EL (cell line): Measurements from ENCODE around the gene ZFYVE1.
A peak's percentile ranks its signal among the peaks of the same experiment; 100 is the strongest.
"Not testable (repeated sequence)": the region's sequence is repeated elsewhere in the genome, so short reads cannot be mapped to it uniquely, and the experiment has no call there.

Experiments
- DNase-seq: peaks from one replicate; pipeline ENCODE4 v3.0.0-alpha.2; 2016

The ZFYVE1 gene

DNA sequence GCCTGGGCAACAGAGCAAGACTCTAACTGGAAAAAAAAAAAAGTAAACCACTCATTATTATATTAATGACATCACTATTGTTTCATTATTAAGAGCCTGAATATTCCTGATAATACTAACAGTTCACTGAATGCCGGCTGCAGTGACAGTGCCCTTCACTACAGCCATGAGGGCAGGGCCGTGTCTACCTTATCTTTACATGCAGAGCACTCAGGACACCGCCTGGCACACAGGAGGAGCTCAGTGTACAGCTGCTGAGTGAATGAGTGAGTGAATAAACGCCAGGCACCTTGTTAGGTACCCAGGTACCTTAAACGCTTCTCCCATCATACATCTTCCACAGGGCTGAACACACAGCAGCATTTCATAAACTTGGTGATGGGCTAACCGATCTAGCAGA lies 23.2 kb downstream of the ZFYVE1 start:
- DNase-seq = no peak

DNA sequence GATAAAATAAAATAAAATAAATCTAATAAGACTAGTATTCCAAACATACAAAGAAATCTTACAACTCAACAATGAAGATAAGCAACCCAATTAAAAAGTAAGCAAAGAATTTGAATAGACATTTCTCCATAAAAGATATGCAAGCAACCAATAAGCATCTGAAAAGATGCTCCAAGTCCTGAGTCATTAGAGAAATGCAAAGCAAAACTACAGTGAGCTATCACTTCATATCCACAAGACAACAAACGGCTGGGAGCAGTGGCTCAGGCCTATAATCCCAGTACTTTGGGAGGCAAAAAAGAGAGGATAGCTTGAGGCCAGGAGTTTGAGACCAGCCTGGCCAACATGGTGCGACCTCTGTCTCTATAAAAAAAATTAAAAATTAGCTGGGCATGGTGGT lies 26.8 kb downstream of the ZFYVE1 start:
- no peak for DNase-seq

DNA sequence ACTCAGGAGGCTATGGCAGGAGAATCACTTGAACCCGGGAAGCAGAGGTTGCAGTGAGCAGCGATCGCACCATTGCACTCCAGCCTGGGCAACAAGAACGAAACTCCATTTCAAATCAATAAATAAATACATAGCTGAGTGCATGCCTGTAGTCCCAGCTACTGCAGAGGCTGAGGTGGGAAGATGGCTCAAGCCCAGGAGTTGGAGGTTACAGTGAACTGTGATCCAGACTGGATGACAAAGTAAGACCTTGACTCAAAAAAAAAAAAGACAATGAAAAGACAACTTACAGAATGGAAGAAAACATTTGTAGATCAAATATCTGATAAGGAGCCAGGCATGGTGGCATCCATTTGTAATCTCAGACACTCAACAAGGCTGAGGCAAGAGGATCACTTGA lies 27.6 kb downstream of the ZFYVE1 start:
- DNase-seq = no peak

DNA sequence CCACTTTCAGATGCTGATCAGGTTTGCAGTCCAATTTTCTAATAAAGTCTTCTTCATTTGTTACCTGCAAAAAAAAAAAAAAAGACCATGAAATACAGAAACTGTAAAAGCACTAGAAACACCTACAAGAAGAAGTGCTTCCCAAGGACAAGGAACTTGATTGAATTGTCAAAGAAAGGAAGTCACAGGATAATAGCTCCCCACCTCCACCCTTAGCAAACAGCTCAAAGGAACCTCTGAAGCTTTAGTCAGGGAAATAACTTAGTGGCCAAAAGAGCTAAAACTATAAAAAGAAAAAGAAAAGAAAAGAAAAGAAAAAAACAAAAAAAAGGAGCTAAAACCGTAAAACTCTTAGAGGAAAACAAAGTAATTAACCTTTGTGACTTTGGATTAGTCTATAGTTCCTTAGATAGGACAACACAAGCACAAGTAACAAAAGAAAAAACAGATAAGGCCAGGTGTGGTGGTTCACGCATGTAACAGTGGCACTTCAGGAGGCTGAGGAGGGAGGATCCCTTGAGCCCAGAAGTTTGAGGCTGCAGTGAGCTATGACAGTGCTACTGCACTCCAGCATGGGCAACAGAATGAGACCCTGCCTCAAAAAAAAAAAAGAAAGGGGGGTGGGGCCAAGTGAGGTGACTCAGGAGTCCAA lies 28.5 kb downstream of the ZFYVE1 start:
- no peak for DNase-seq

DNA sequence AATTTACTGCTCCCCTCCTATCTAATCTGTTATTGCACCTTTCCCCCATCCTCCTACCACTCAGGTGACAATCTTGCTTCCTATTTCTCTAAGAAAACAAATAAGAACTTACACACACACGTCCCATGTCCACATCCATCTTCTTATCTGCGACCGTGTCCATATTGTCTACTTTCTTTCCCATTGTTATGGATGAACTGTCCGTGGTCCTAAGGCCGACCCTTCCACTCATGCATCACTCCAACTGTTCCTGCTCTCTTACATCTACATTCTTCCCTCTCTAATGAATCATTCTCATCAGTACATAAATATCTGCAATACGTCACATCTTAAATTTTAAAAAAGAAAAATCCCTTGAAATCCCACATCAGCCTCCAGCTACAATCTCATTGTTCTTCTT lies 30.0 kb downstream of the ZFYVE1 start:
- DNase-seq = no peak

DNA sequence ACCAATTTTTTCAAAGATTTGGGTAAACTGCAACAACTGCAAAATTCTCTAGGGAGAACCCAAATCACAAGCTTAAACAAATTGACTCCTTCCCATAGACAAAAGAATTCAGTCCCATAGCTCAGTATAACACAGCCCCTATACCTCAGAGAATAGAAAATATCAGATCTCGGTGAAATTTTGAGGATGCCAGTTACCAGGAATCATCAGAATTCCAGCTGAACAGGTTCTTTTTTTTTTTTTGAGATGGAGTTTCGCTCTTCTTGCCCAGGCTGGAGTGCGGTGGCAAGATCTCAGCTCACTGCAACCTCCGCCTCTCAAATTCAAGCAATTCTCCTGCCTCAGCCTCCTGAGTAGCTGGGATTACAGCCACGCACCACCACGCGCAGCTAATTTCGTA lies 36.7 kb downstream of the ZFYVE1 start:
- no peak for DNase-seq

DNA sequence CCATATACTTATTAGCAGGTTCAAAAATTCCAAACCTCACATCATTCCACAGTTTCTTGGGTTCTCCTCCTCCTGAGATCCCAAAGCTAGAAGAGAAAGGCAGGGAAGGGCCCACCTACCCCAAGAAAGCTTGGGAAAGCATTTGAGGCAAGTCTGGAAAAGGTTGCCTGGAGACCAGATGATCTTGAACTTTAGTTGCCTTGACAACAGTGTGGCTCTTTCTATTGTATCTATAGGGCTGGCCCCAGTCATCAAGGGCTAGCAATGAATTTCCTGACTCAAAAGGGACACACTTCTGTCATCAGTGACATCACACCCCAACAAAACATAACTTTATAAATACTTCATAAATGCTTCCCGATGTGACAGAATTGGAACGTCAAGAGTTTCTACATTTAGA lies 40.0 kb downstream of the ZFYVE1 start:
- no peak for DNase-seq

DNA sequence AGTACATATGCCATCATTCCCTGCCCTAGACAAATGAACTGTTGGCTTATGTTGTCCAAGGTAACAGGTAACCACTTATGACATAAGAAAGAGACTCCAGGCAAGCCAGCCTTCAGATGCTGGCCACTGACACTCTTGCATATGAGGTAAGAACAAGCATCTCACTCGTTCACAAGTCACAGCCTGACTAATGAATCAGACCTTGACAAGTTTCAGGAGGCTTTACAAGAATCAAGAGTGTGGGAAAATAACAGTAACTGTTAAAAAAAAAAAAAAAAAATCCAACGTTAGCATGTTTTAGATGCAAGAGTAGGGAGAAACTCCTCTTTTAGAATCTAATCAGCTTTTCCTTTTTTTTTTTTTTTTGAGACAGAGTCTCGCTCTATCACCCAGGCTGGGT lies 40.7 kb downstream of the ZFYVE1 start:
- no peak for DNase-seq

DNA sequence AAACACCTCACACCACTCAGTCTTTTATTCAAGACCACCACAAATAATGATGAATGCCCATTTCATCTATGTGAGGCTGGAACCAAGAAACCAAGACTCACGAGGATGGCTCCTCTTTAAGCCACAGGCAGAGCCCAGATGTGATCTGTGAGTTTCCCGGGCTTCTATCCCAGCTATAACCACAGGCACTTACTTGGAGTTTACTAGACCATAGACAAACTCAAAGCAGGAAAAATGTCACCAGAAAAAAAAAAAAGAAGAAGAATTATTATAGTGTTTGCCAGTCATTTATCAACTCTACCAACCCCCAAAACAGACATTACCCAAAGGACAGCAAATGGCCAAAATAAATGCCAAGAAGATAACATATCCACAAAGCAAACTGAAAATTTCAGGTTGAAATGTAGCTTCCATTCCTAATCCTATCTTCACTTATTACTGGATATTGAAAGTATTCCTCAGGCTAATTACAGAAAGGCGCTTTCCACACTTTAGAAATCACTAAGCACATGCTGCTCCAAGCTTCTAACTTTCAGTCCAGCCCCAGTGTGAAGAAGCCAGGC lies 44.7 kb downstream of the ZFYVE1 start:
- DNase-seq = no peak

DNA sequence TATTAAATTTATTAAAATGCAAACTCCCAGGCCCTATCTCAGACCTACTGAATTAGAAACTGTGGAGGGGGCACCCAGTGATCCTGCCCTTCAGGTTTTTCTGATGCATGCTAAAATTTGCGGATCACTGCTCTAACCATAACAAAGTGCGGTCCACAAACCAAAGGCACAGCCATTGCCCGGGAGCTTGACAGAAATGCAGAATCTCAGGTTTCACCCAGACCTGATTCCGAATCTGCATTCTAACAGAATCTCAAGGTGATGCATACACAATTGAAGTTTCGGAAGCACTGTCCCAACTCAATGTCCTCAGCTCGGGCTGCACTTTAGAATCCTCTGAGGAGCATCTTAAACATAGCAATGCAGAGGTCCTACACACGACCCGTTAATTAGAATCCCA lies 46.0 kb downstream of the ZFYVE1 start:
- no peak for DNase-seq

DNA sequence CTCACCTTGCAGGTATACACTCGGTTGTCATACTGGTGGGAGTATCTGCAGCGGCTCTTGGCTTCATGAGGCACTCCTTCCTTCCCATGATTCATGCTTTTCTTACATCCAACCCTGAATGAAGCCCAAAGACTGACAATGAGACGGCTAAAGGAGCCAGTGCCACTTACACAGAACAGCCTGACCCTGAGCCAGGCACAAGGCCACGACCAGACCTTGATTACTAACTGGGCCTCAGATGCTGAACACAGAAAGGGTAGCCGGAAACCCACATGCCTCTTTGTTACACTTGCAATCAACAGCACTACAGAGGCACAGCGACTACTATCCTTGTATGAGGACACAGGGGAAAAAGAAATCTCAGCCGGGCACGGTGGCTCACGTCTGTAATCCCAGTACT lies 48.0 kb downstream of the ZFYVE1 start:
- no peak for DNase-seq

DNA sequence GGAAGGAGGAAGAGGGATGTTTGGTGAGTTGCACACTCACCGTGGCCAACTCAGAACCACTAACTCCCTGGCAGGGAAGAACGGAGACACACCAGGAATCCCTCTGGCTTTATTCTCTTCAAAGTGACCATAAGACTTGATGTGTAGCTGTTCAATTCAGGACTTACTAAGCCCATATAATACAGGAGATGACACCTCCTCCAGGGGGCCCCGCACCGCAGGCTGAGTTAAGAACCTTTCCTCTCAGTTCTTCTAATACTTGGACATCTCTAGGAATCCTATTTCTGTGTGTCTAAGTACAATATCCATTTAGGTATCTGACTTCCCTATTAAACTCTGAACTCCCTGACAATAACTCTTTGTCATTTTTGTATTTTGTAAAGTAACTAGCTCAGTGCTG lies 51.1 kb downstream of the ZFYVE1 start:
- DNase-seq = no peak

DNA sequence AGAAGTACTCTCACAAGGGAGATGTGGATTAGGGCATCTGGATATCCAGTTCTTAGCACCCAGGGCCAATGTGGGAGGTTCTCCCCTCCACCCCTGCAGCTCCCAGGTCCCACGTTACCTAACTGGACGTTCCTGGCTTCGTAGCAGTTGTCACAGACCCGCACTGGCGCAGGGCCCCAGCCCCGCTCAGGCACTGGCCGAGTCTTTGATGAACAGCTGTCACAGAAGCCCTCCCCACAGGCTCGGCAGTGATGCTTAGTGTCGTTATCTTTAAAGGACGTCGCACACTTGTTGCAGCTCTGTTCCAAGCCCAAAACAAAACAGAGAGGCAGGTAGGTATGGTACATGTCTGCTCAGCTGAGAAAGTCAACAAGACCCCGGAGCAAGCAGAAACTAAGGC lies 52.2 kb downstream of the ZFYVE1 start:
- DNase-seq = no peak

DNA sequence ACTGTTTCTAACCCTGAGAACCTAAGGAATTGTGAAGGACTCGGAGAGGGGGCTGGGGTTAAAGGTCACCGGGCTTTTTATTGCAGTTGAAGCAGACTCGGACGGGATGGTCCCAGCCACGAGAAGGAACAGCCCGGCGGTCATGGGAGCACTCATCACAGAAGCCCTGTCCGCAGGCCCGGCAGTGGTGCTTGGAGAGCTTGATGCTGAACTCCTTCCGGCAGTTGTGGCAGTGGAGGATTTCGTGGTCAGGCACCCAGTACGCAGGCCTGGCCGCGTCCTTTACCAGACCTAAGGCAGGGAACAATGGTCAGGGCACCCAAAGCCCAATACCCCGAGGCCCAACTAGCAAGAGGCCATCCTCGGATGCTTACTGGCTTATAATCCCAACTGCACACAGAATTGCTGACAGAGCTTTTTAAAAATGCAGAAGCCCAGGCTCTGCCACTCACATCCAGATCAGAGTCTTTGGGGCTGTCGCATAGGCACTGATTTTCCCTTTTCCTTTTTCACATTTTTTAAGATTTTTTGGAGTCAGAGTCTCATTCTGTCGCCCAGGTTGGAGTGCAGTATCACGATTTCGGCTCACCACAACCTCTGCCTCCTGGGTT lies 56.0 kb downstream of the ZFYVE1 start:
- DNase-seq = no peak

DNA sequence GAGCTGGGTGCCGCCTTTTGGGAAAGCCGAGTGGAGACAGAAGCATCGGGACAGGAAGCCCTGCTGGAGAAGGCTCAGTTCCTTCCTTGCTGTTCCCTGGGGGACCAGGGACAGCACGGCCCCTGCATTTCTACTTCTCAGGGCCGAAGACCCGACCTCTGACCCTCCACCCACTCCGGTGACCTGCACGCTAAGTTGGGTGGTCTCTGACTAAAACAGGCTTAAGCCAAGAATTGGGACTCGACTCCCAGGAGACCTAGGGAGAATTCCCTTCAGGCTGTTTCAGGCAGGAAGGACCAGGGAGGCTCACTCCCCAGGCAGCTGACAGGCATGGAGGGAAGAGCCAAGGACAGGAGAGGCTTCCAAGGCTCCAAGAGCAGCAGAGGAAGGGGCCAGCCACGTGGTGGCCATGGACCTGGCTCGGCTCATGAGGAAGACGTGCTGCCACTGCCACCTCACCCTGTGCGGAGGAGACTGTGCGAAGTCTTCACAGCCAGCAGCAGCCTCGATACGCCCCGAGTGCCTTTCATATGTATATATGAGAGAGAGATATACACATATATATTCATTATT lies 56.8 kb downstream of the ZFYVE1 start:
- no peak for DNase-seq

DNA sequence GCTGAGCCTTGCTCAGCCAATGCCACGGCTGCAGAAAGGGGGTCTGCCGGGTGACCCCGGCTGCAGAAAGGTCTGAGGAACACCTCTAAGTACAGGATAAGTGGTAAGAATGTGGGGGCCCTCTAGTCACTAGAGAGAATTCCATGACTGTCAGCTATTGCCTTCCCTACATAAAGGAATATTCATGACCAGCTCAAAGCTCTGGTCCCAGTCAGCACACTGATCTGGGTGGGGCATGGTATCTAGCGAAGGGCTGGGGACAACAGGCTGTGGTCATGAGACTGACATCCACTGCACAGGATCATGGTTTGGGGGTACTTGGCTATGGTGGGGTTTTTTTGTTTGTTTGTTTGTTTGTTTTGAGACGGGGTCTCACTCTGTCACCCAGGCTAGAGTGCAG lies 58.6 kb downstream of the ZFYVE1 start:
- no peak for DNase-seq

DNA sequence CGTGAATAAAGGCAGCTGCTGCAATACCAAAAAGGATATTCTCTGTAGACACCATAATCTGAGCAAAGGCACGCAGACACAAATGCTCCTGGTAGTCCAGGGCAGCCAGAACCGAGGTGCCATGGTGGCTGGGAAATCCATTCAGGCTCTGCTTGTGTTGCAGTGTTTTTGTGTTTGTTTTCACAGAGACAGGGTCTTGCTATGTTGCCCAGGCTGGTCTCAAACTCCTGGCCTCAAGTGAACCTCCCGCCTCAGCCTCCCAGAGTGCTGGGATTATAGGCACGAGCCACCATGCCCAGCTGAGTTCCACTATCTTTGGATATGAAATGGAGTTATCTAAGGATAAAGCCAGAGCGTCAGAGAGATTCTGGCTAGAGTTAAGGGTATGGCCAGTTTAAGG lies 60.9 kb downstream of the ZFYVE1 start:
- no peak for DNase-seq

DNA sequence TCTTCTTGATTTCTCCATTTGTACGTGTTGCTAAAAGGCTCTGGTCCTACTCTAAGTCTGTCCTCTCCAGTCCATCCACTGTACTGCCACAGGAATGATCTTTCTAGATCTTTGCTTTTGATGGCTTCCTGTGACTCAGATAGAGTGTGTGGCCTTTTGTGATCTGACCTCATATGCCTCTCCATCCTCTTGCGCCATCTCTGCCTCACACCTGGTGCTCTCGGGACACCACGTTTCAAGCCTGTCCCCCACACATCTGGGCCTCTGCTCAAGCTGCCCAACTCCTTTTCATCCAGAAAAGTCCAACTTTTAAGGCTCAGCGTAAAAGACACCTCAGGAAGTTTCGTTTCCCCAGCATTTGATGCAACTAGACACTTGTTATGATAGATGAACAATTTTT lies 61.7 kb downstream of the ZFYVE1 start:
- DNase-seq = peak; percentile 40

DNA sequence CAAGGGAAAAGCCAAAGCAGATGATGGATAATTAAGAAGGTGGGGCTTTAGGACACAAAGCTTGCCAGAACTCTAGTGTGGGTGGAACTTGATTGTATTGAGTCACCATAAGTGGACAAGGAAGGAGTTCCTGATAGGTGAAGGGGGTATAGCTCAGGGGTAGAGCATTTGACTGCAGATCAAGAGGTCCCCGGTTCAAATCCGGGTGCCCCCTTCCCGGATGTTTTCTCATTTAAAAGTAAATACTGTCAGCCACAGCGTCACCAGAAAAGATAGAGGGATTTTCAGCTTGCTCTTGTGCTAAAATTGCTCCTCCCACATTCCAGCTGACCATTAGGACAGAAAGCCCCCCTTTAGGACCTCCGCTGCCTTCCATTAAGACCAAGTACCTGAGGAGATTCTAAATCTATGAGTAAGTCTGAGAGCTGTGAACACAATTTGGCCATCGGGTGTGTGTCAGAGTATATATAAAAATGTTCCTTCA lies 64.0 kb downstream of the ZFYVE1 start:
- peak; percentile 88 for DNase-seq

DNA sequence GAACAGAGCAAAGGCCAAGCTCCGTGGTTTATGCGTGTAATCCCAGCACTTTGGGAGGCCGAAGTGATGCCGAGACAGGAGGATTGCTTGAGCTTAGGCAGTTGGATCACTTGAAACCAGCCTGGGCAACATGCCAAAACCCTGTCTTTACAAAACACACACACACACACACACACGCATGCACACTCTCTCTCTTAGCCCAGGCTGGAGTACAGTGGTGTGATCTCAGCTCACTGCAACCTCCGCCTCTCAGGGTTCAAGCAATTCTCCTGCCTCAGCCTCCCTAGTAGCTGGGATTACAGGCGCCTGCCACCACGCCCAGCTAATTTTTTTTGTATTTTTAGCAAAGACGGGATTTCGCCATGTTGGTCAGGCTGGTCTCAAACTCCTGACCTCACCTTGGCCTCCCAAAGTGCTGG lies 64.6 kb downstream of the ZFYVE1 start:
- DNase-seq = peak; percentile 43

DNA sequence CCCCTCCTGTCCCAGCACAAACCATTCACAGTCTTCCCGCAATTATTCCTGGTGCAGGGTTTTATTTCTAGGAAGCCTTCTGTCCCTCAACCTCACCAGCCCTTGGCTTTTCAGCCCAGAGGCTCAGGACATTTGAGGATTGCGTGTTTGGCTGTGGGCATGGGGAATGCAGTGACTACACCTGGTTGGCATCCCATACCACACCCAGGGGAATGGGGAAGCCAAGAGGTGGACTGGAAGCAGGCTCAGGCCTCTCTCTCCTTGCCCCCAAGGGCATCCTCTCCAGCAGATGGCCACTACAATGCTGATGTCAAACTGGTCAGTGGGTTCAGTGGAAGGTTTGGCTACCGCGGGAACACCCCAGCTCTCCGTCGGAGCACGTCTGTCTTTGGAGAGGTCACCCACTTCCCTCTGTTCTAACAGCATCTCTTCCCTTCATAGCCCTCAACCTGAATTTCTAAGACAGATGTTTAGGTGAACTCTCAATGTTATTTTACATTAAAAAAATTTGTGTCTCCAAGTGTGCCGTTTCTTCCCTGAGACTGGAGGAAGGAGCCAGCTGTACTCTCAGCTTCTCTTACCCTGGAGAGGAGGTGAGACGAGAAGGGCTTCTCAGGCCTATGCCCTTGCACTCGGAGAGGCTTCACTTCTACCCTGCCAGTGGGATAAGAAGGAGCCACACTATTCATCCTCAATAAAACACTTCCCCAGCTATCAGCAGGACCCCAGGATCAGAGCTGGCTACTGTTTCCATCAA lies 65.1 kb downstream of the ZFYVE1 start:
- DNase-seq = peak; percentile 75

DNA sequence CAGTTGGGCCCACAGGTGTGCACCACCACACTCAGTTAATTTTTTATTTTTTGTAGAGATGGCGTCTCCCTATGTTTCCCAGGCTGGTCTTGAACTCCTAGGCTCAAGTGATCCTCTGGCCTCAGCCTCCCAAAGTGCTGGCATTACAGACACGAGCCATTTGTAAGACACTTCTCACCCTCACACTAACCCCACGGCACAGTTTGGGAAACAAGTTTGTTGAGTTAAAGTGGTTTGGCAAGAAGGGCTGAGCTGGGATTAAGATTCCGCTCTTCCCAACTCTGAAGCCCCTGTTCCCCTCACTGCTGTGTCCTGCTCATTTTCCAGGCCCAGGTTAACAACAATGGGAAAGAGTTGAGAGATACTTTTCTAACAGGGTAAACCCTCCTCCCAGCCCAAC lies 65.9 kb downstream of the ZFYVE1 start:
- DNase-seq = not testable (repeated sequence)

DNA sequence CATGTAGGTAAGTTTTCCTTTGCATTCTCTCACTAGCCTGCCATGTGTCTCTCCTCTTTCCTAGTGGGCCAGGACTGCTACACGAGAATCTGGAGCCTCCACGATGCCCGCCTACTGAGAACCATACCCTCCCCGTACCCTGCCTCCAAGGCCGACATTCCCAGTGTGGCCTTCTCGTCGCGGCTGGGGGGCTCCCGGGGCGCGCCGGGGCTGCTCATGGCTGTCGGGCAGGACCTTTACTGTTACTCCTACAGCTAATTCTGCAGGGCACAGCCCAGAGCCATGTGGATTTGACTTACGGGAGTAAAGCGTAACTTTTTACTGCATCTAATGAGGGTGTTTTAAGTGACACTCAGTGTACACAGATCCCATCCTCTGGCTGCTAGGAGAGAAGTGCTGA lies 68.4 kb downstream of the ZFYVE1 start:
- DNase-seq = no peak

DNA sequence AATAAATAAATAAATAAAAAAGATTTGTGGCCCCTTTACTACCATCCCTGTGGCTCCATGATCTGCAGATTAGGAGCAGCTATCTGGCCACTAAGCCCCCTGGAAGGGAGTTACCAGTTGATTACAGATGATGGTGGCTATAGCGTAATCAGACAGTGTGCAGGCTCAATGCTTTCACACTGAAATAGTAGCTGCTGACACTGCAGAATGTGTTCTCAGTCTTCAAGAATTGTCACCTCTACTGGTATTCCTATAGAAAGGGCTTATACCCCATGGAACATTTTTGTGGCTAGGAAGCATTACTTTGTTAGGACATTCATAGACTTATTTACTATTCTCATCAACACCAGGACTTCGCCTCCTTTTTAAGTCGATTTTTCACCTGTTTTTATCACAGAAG lies 69.7 kb downstream of the ZFYVE1 start:
- no peak for DNase-seq
